SKM-1 (cell line): ENCODE measurements around the gene KANK4.

Experiments used
- DNase-seq: peaks from one replicate; lab custom pipeline; 2025; ENCODE audit not compliant: unreplicated experiment; lab: John Stamatoyannopoulos, UW

KANK4 gene

GRCh38 chr1:62307895-62308492, 11.2 kb downstream of the KANK4 start:
- DNase-seq = no peak

- no peak for DNase-seq
Observed at GRCh38 chr1:62307446-62307845, 11.8 kb downstream of the KANK4 start.

DNA sequence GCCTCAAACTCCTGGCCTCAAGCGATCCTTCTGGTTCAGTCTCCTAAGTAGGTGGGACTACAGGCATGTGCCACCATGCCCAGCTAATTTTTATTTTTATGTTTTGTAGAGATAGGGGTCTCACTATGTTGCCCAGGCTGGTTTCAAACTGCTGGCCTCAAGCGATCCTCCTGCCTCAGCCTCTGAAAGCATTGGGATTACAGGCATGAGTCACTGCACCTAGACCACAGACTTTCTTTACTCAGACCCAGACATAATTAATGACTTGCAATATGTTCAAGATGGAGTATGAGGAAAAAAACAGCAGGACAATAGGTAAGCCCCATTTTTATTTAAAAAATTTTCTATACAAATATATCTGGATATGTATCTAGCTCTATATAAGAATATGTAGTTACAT, 13.2 kb downstream of the KANK4 start:
- no peak for DNase-seq

DNA sequence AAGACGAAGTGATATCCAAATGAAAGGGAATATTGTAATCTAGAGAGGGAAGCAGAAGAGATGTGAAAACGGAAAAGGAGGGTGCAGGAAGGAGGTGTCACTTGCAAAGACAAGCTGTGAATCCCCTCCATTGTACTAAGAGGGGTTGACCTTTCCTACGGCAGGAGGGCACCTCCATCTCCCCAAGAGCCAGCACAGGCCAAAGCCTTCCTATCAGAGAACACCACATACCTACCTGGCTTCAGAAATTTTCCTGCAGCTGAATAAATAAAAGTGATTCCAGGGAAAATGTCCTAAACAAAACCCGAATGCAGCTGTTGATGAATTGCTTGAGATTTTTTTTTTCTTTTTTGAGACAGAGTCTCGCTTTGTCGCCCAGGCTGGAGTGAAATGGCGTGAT, 14.3 kb downstream of the KANK4 start:
- no peak for DNase-seq

DNA sequence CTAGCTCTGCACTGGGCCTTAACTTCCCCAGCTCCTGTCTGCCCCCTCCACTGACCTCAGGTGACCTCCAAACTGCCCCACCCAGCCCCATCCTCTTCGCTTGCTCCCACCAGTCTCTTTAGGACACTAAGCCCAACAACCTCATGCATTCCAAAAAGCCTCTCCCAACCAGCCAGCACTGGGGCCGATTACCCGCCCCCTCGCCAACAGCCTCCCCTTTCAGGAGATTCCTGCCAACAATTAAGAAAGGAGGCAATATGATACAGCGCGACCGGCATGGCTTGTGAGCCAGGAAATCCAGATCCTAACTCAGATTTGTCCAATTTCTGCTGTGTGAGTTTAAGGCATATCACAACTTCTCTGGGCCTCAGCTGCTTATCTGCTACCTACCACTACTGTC, 14.7 kb downstream of the KANK4 start:
- no peak for DNase-seq

GRCh38 chr1:62301726-62302390, 17.4 kb downstream of the KANK4 start:
- no peak for DNase-seq

GRCh38 chr1:62299426-62300200, 19.6 kb downstream of the KANK4 start:
- no peak for DNase-seq

DNA sequence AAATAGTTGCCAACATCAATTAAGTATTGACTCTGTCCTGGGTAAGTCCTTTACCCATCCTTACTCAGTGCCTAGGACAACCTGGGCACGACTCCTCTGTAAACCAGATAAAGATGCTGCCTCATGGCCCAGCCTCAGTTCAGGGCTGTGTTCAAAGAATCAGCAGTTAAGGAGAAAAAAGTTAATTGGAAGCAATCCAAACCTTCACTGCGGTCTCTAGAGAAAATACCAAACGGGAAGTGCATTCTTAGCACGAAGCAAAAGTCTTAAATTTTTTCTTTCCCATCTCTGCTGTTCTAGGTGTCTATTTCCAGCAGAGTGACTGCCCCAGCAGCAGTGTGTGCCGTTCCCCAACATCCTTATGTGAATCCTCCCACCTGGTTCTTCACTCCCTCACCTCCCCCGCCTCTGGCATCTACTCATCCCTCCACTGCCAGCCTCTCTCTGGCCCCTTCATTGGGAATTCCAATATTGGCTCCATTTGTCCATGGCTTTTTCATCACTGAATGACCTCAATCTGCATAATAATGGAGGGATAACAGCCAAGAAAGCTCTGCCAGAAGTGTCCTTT, 23.2 kb downstream of the KANK4 start:
- no peak for DNase-seq

GRCh38 chr1:62294261-62294660, 25.0 kb downstream of the KANK4 start:
- no peak for DNase-seq

DNA sequence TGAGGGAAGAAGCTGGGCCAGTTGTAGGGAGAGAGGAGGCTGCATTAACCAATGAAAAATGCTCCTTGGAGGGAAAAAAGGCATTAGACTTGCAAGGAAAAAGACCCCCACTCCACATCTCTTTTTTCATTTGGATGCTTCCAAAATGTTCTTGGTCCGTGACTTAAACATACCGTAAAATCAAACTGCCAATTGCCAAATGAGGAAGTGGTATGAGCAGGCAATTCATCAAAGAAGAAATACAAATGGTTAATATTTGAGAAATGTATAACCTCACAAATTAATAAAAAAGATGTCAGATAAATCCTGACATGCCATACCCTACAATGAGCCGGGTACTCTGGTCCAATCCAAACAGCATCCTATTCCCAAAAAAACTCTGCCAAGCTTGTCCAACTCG, 30.6 kb downstream of the KANK4 start:
- no peak for DNase-seq

- no peak for DNase-seq
Observed at GRCh38 chr1:62288224-62288623, 31.0 kb downstream of the KANK4 start.

GRCh38 chr1:62286786-62287224, 32.4 kb downstream of the KANK4 start:
- DNase-seq = no peak

GRCh38 chr1:62285984-62286785, 33.0 kb downstream of the KANK4 start:
- DNase-seq = no peak

DNA sequence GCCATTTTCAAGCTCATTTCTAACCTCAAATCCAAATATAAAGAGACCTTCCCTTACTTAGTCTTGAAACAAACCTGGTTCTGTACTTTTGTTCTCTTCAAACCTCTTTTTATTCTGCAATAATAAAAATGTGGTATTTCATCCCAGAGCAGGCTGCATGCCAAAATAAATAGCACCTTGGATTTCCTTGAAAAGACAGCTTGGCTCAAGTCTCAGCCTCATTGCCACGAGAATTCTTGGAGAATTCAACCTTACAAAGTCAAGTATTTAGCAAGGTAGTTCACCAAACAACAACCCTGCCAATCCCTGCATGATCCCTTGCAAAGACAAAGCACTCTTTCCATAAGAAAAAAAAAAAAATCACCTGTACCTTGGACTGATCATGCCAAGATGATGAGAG, 33.8 kb downstream of the KANK4 start:
- DNase-seq = no peak

DNA sequence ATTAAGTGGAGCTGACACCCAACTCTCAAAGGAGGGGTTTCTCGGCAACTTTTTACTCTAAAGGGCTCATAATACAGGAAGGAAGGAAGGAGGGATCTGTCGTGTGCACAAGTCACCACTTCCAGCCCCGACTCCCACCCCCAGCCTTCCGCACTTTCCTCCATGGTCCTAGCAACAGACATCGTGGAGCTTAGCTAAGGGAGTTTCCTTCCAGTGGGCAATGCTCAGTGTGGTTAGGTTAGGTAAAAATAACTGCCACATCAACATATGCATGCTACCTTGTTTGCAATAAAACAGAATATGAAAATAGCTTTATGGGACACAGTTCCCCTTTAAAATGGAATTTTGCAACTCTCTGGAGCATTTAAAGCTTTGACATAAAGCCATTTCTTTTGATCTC, 35.2 kb downstream of the KANK4 start:
- no peak for DNase-seq

DNA sequence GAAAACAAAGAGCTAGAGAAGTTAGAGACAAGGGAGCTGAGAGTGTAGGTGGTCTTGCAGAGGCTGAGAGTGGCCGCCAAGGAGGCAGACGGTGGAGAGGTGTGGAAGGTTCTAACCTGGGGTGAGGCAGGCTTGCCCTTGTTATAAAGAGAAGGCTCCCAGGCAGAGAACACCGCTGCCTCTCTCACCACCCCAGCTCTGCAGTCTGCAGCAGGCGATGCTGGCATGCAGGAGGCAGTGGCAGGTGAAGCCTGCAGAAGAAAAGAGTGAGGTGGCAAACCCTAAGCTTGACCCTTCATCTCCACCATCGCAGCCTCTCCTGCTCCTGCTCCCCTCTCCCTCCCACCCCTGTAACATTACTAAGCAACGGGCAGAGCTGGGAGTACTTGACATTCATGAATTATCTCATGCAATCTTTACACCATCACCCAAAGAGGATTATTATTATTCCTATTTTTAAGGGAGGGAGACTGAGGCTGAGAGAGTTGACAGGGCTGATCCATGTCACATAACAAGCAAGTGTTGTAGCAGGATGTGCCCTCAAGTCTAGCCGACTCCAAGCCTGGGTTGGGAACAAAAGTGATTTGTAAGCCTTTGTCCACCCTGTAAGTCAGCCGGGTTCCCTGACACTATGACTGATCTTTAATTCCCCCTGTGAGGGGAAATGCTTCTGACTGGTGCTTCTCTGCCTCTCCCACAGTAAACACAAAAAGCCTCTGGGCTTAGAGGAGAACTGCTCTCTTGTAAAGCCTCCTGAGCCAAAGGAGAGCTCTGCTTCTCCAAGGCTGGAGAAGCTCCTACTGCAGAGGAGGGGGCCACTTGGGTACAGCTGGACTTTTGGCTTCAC, 36.1 kb downstream of the KANK4 start:
- no peak for DNase-seq

DNA sequence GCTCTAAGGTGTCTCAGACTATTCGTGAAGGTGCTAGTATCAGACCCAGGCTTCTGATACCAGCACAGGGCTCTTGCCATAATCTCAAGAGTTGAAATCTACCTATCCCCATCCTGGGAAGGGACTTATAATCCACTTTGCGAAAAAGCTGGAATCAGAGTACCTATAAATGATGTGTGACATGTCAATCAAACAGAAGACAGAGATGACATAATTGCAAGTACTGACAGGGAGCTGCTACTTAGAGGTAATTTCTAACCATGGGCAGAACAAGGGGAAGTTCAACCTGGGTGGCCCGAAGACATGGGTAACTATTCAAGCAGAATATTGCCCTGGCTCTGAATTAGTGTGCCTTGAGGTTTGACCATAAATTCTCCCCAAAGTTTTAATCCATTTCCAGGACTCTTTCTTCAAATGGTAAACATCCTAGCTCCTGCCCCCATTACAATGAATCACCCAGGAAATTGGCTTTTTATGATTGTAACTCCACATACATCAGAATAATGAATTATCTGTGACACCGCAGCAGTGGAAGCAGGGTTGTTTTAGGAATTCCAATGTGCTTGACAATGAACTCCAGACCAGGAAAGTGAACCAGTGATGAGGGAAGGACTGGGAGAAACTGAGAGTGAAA, 37.2 kb downstream of the KANK4 start:
- DNase-seq = no peak

GRCh38 chr1:62280960-62281465, 38.2 kb downstream of the KANK4 start:
- no peak for DNase-seq

- no peak for DNase-seq
Observed at GRCh38 chr1:62280150-62280549, 39.1 kb downstream of the KANK4 start.

DNA sequence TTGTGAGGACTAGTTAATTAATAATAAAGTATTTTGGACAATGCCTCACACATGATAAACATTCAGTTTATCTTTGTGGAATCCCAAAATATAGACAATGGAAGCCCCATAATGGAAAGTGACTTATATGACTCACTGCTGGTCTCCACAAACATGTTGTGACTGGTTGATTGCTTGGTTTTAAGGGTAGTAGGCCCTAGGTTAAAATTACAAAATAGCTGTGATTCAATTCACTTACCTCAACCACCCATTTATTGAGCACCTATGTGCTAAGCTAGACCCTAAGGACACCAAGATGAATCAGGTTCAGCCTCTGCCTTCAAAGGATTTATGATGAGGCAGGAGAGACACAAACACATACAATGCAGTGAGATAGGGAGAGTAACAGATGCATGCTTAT, 42.4 kb downstream of the KANK4 start:
- no peak for DNase-seq
